Measurements from ENCODE around the gene MRM3.

- TF ChIP-seq ZBTB49 (tag by site-specific recombination; IDR thresholded peaks at IDR 0.05; ENCODE audit: low read depth) (no peak), CTCF (tag by site-specific recombination; IDR thresholded peaks at IDR 0.05) (no peak), HOXA7 (CRISPR knock-in tag; IDR thresholded peaks at IDR 0.05; ENCODE audit: borderline replicate concordance) (no peak), ZIC2 (tag by site-specific recombination; IDR thresholded peaks at IDR 0.05) (no peak), ZNF544 (tag by site-specific recombination; IDR thresholded peaks at IDR 0.05) (no peak), ZNF398 (tag by site-specific recombination; IDR thresholded peaks at IDR 0.05) (no peak)
Observed at GRCh38 chr17:814371-814770, 32.2 kb downstream of the MRM3 start.

Data from HEK293 (cell line).